Endodermal cell (in vitro differentiated cells): Measurements from ENCODE around the gene CCNI2. TPM values are rescaled to one million over a fixed set of nuclear protein-coding genes. Genes with fewer than 3 reads are reported as not detected.

Experiments
- DNase-seq: peaks from one replicate; pipeline ENCODE4 v3.0.0-alpha.2; 2017
- H3K27ac ChIP-seq: 2 replicates; pipeline ENCODE4 v1.5.1; 2013; ENCODE audit warnings: mild to moderate bottlenecking, low read depth, low read length, moderate library complexity
- H3K27me3 ChIP-seq: 2 replicates; pipeline ENCODE4 v1.6.1; 2013; ENCODE audit warnings: mild to moderate bottlenecking, low read length, moderate library complexity; ENCODE audit not compliant: insufficient read depth, control insufficient read depth, poor library complexity, severe bottlenecking
- H3K36me3 ChIP-seq: 2 replicates; pipeline ENCODE4 v1.7.0; 2013; ENCODE audit warnings: mild to moderate bottlenecking, low read length, moderate library complexity; ENCODE audit not compliant: control insufficient read depth, insufficient read depth
- H3K4me1 ChIP-seq: one replicate; pipeline ENCODE4 v1.7.0; 2013; ENCODE audit warnings: low read length; ENCODE audit not compliant: control insufficient read depth, insufficient read depth
- H3K4me3 ChIP-seq: 2 replicates; pipeline ENCODE4 v1.5.1; 2013; ENCODE audit warnings: mild to moderate bottlenecking, low read length, moderate library complexity
- H3K9ac ChIP-seq: 2 replicates; pipeline ENCODE4 v1.6.1; 2013; ENCODE audit warnings: mild to moderate bottlenecking, low read length, moderate library complexity; ENCODE audit not compliant: poor library complexity, severe bottlenecking; ENCODE audit errors: extremely low read depth
- H3K9me3 ChIP-seq: 2 replicates; pipeline ENCODE4 v1.6.1; 2013; ENCODE audit warnings: mild to moderate bottlenecking, low read length, moderate library complexity; ENCODE audit not compliant: control insufficient read depth
- H3K27ac Mint-ChIP-seq: 2 replicates; pipeline ENCODE4 v1.8.0; 2020; ENCODE audit warnings: mixed read lengths
- H3K27me3 Mint-ChIP-seq: 2 replicates; pipeline ENCODE4 v1.8.0; 2021; ENCODE audit warnings: mild to moderate bottlenecking, mixed read lengths; ENCODE audit not compliant: insufficient read depth
- H3K36me3 Mint-ChIP-seq: 2 replicates; pipeline ENCODE4 v1.8.0; 2020; ENCODE audit warnings: low read depth, mixed read lengths
- H3K4me1 Mint-ChIP-seq: 2 replicates; pipeline ENCODE4 v1.8.0; 2020; ENCODE audit warnings: mixed read lengths
- H3K4me3 Mint-ChIP-seq: 2 replicates; pipeline ENCODE4 v1.8.0; 2020; ENCODE audit warnings: mild to moderate bottlenecking, moderate library complexity, mixed read lengths
- H3K9me3 Mint-ChIP-seq: 2 replicates; pipeline ENCODE4 v1.8.0; 2020; ENCODE audit warnings: mild to moderate bottlenecking, mixed read lengths
- CTCF ChIP-seq: fragments of 200-600 bp; sonication (generic); conservative IDR thresholded peaks from 2 replicates; pipeline ENCODE4 v1.5.0; 2021; ENCODE audit warnings: antibody characterized with exemption, mild to moderate bottlenecking
- WGBS, 2 experiments: methylation state at CpG; one replicate each; pipeline versions ENCODE4 v1.1.5 to v1.1.7; 2013; ENCODE audit warnings: missing lambda C conversion rate in 2 of 2, mixed read lengths in 1 of 2; ENCODE audit not compliant: insufficient coverage in 1 of 2, insufficient read length in 1 of 2; 5-methylcytosine and 5-hydroxymethylcytosine counted together
- total RNA-seq, 2 donors: library from RNA; stranded (reverse); fragmentation: NEBNext Ultra II Directional in 1 of 2; extraction: Animal tissue kit (Norgen Biotek cat#: 25700) in 1 of 2; gene quantifications; 2 replicates in 1 of 2; 3 replicates in 1 of 2; pipeline ENCODE4 v1.2.1, GENCODE V29; 2021

Gene CCNI2
- total RNA-seq, 2 donors from 2014 or later, result 1.2 to 1.3 TPM

- WGBS, 2 experiments, result 89 to 95% methylated on average over 2 of the region's 2 CpGs
- H3K36me3 ChIP-seq, result no peaks in the 10 kb centered on the region
- no peaks in the 10 kb centered on the region for H3K9me3 Mint-ChIP-seq
- no peaks in the 10 kb centered on the region for H3K9me3 ChIP-seq
- H3K27me3 Mint-ChIP-seq, result peaks cover 17% of the 10 kb centered on the region
- TF ChIP-seq CTCF, result no peak
- no peak overlapping the region for H3K9ac ChIP-seq
- H3K4me3 Mint-ChIP-seq, result no peak overlapping the region
- peaks cover 10% of the 10 kb centered on the region for H3K4me1 Mint-ChIP-seq
- DNase-seq, result no peak
- H3K4me3 ChIP-seq, result no peak overlapping the region
- H3K4me1 ChIP-seq, result peaks cover 7% of the 10 kb centered on the region
- peaks cover 11% of the 10 kb centered on the region for H3K27me3 ChIP-seq
- H3K27ac Mint-ChIP-seq, result no peak overlapping the region
- no peak overlapping the region for H3K27ac ChIP-seq
- no peaks in the 10 kb centered on the region for H3K36me3 Mint-ChIP-seq
These were observed 50.4 kb downstream of the CCNI2 start for GRCh38 chr5:132797651-132798050.

- H3K9me3 Mint-ChIP-seq, result no peaks in the 10 kb centered on the region
- H3K4me3 Mint-ChIP-seq, result no peak overlapping the region
- H3K9ac ChIP-seq, result no peak overlapping the region
- no peak for TF ChIP-seq CTCF
- peaks cover 7% of the 10 kb centered on the region for H3K27me3 ChIP-seq
- H3K9me3 ChIP-seq, result no peaks in the 10 kb centered on the region
- peaks cover 10% of the 10 kb centered on the region for H3K4me1 Mint-ChIP-seq
- no peak overlapping the region for H3K4me3 ChIP-seq
- H3K27ac ChIP-seq, result no peak overlapping the region
- no peak for DNase-seq
- WGBS, 2 experiments, result 96 to 100% methylated on average over 1 to 2 of the region's 2 CpGs
- H3K4me1 ChIP-seq, result peaks cover 7% of the 10 kb centered on the region
- H3K36me3 ChIP-seq, result no peaks in the 10 kb centered on the region
- no peaks in the 10 kb centered on the region for H3K36me3 Mint-ChIP-seq
- peaks cover 25% of the 10 kb centered on the region for H3K27me3 Mint-ChIP-seq
- no peak overlapping the region for H3K27ac Mint-ChIP-seq
These were observed 52.2 kb downstream of the CCNI2 start for GRCh38 chr5:132799392-132799791.

- no peak for TF ChIP-seq CTCF
- no peaks in the 10 kb centered on the region for H3K36me3 ChIP-seq
- Mint-ChIP-seq H3K27me3 (peaks cover 25% of the 10 kb centered on the region), H3K36me3 (no peaks in the 10 kb centered on the region), H3K9me3 (peaks cover 4% of the 10 kb centered on the region), H3K4me1 (peaks cover 10% of the 10 kb centered on the region), H3K4me3 (no peak overlapping the region), H3K27ac (no peak overlapping the region)
- no peak overlapping the region for H3K4me3 ChIP-seq
- H3K9me3 ChIP-seq, result no peaks in the 10 kb centered on the region
- no peak overlapping the region for H3K27ac ChIP-seq
- WGBS, 2 experiments, result 80 to 88% methylated on average over 2 of the region's 2 CpGs
- H3K27me3 ChIP-seq, result peaks cover 7% of the 10 kb centered on the region
- H3K4me1 ChIP-seq, result peaks cover 7% of the 10 kb centered on the region
- H3K9ac ChIP-seq, result no peak overlapping the region
- DNase-seq, result no peak
These were observed 53.3 kb downstream of the CCNI2 start for GRCh38 chr5:132800545-132800944.
